ENCODE data around the gene CACNA1F.

CACNA1F gene

GRCh38 chrX:49243166-49243565, 10.0 kb upstream of the CACNA1F start:
- Histone ChIP-seq H3K27ac (ENCODE audit: low read length, poor library complexity, severe bottlenecking) (no peak overlapping the region), H3K4ac (ENCODE audit: low read depth in 1 of 2, low read length in 2 of 2) (no peak overlapping the region), H2BK5ac (ENCODE audit: low read depth, low read length, poor library complexity, severe bottlenecking) (no peak overlapping the region), H3K36me3 (ENCODE audit: control insufficient read depth in 1 of 2, insufficient read depth in 2 of 2, low read depth in 1 of 2, low read length in 2 of 2) (peaks cover 3 to 37% of the 10 kb centered on the region in 2 experiments), H2AK5ac (ENCODE audit: low read length, severe bottlenecking) (no peak overlapping the region), H3K23ac (ENCODE audit: low read length in 2 of 2) (no peak overlapping the region), H3K27me3 (ENCODE audit: control insufficient read depth in 1 of 2, insufficient read depth in 1 of 2, low read length in 2 of 2) (peaks cover 0 to 9% of the 10 kb centered on the region in 2 experiments), H3K4me2 (ENCODE audit: low read length, poor library complexity, severe bottlenecking) (no peak overlapping the region), H2BK15ac (ENCODE audit: low read depth, poor library complexity, severe bottlenecking) (no peak overlapping the region), H3K79me1 (replicated peaks; ENCODE audit: low read length, poor library complexity, severe bottlenecking) (no peaks in the 10 kb centered on the region), H2BK120ac (ENCODE audit: low read depth, low read length) (no peak overlapping the region), H2AFZ (ENCODE audit: low read depth, low read length) (no peak overlapping the region), H3K4me3 (ENCODE audit: insufficient read depth in 1 of 2, low read depth in 1 of 2, low read length in 2 of 2) (no peak overlapping the region), H4K91ac (ENCODE audit: low read length) (no peak overlapping the region), H3K14ac (ENCODE audit: low read length in 2 of 2) (no peak overlapping the region), H2BK12ac (ENCODE audit: low read length in 2 of 2) (no peak overlapping the region), H3K9me3 (ENCODE audit: control insufficient read depth, low read length) (no peaks in the 10 kb centered on the region), H3K9ac (ENCODE audit: low read length) (no peak overlapping the region), H3K4me1 (ENCODE audit: control insufficient read depth, insufficient read depth, low read depth, low read length) (no peaks in the 10 kb centered on the region), H4K8ac (ENCODE audit: low read length) (no peak overlapping the region), H3K18ac (ENCODE audit: low read depth in 1 of 2, low read length in 2 of 2) (no peak overlapping the region)
- 98% methylated on average over 7 of the region's 12 CpGs for WGBS
- DNase-seq: no peak

DNA sequence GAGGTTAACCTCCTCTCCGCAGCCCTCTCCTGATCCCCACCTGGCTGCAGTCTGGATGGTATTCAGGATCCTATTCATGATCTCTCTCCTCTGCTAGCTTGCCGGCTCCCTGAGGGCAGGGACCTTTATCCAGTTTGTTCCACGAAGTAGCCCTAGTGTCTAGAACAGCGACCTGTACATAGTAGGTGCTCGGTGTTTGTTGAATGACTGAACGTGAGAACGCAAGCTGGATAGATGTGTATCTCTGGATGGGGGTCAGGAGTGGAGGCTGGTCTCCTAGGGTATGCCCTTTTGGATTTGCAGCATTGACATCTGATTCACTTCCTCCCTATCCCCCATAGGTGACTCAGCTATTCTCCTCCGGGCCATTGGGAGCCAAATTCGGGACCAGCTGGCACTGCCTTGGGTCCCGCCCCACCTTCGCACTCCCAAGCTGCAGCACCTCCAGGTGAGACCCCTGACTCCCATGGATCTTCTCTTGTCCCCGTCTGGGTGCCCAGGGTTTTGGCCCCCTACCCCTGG, 9.5 kb upstream of the CACNA1F start:
- no peaks in the 10 kb centered on the region for H3K79me1 ChIP-seq (replicated peaks; ENCODE audit: low read length, poor library complexity, severe bottlenecking)
- no peak overlapping the region for H3K14ac ChIP-seq (ENCODE audit: low read length in 2 of 2)
- no peak overlapping the region for H2AFZ ChIP-seq (ENCODE audit: low read depth, low read length)
- WGBS: 71% methylated on average over 7 of the region's 12 CpGs
- peaks cover 0 to 9% of the 10 kb centered on the region in 2 experiments for H3K27me3 ChIP-seq (ENCODE audit: control insufficient read depth in 1 of 2, insufficient read depth in 1 of 2, low read length in 2 of 2)
- no peak overlapping the region for H3K4me3 ChIP-seq (ENCODE audit: insufficient read depth in 1 of 2, low read depth in 1 of 2, low read length in 2 of 2)
- H3K4ac ChIP-seq (ENCODE audit: low read depth in 1 of 2, low read length in 2 of 2): no peak overlapping the region
- H3K4me1 ChIP-seq (ENCODE audit: control insufficient read depth, insufficient read depth, low read depth, low read length): no peaks in the 10 kb centered on the region
- H3K9me3 ChIP-seq (ENCODE audit: control insufficient read depth, low read length): no peaks in the 10 kb centered on the region
- H3K36me3 ChIP-seq (ENCODE audit: control insufficient read depth in 1 of 2, insufficient read depth in 2 of 2, low read depth in 1 of 2, low read length in 2 of 2): peaks cover 3 to 32% of the 10 kb centered on the region in 2 experiments
- DNase-seq: no peak
- H4K8ac ChIP-seq (ENCODE audit: low read length): no peak overlapping the region
- no peak overlapping the region for H3K9ac ChIP-seq (ENCODE audit: low read length)
- no peak overlapping the region for H2AK5ac ChIP-seq (ENCODE audit: low read length, severe bottlenecking)
- no peak overlapping the region for H3K27ac ChIP-seq (ENCODE audit: low read length, poor library complexity, severe bottlenecking)
- no peak overlapping the region for H3K23ac ChIP-seq (ENCODE audit: low read length in 2 of 2)
- H2BK15ac ChIP-seq (ENCODE audit: low read depth, poor library complexity, severe bottlenecking): no peak overlapping the region
- H2BK5ac ChIP-seq (ENCODE audit: low read depth, low read length, poor library complexity, severe bottlenecking): no peak overlapping the region
- no peak overlapping the region for H3K18ac ChIP-seq (ENCODE audit: low read depth in 1 of 2, low read length in 2 of 2)
- H2BK120ac ChIP-seq (ENCODE audit: low read depth, low read length): no peak overlapping the region
- no peak overlapping the region for H2BK12ac ChIP-seq (ENCODE audit: low read length in 2 of 2)
- H4K91ac ChIP-seq (ENCODE audit: low read length): no peak overlapping the region
- H3K4me2 ChIP-seq (ENCODE audit: low read length, poor library complexity, severe bottlenecking): no peak overlapping the region

DNA sequence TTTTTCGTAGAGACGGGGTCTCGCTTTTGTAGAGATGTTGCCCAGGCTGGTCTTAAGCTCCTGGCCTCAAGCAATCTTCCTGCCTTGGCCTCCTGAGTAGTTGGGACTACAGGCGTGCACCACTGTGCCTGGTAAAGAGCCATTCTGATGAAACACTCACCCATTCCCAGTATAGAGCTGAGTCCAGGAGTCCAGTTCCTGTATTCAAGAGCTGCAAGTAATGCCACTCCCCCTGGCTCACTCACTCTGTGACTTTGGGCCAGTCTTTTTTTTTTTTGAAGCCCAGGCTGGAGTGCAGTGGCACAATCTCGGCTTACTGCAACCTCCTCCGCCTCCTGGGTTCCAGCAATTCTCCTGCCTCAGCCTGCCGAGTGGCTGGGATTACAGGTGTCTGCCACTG, 5.6 kb upstream of the CACNA1F start:
- Histone ChIP-seq H3K18ac (ENCODE audit: low read depth in 1 of 2, low read length in 2 of 2) (no peak overlapping the region), H3K23ac (ENCODE audit: low read length in 2 of 2) (no peak overlapping the region), H2BK120ac (ENCODE audit: low read depth, low read length) (no peak overlapping the region), H2BK15ac (ENCODE audit: low read depth, poor library complexity, severe bottlenecking) (no peak overlapping the region), H3K36me3 (ENCODE audit: control insufficient read depth in 1 of 2, insufficient read depth in 2 of 2, low read depth in 1 of 2, low read length in 2 of 2) (peaks cover 0 to 17% of the 10 kb centered on the region in 2 experiments), H4K91ac (ENCODE audit: low read length) (no peak overlapping the region), H3K9me3 (ENCODE audit: control insufficient read depth, low read length) (no peaks in the 10 kb centered on the region), H3K4me3 (ENCODE audit: insufficient read depth in 1 of 2, low read depth in 1 of 2, low read length in 2 of 2) (no peak overlapping the region), H3K14ac (ENCODE audit: low read length in 2 of 2) (no peak overlapping the region), H2AK5ac (ENCODE audit: low read length, severe bottlenecking) (no peak overlapping the region), H3K9ac (ENCODE audit: low read length) (no peak overlapping the region), H2AFZ (ENCODE audit: low read depth, low read length) (no peak overlapping the region), H3K27me3 (ENCODE audit: control insufficient read depth in 1 of 2, insufficient read depth in 1 of 2, low read length in 2 of 2) (peaks cover 0 to 7% of the 10 kb centered on the region in 2 experiments), H2BK12ac (ENCODE audit: low read length in 2 of 2) (no peak overlapping the region), H3K4ac (ENCODE audit: low read depth in 1 of 2, low read length in 2 of 2) (no peak overlapping the region), H4K8ac (ENCODE audit: low read length) (no peak overlapping the region), H3K4me2 (ENCODE audit: low read length, poor library complexity, severe bottlenecking) (no peak overlapping the region), H3K27ac (ENCODE audit: low read length, poor library complexity, severe bottlenecking) (no peak overlapping the region), H2BK5ac (ENCODE audit: low read depth, low read length, poor library complexity, severe bottlenecking) (no peak overlapping the region), H3K4me1 (ENCODE audit: control insufficient read depth, insufficient read depth, low read depth, low read length) (no peaks in the 10 kb centered on the region), H3K79me1 (replicated peaks; ENCODE audit: low read length, poor library complexity, severe bottlenecking) (peaks cover 3% of the 10 kb centered on the region)
- DNase-seq: no peak
- 95% methylated on average over 7 of the region's 7 CpGs for WGBS

DNA sequence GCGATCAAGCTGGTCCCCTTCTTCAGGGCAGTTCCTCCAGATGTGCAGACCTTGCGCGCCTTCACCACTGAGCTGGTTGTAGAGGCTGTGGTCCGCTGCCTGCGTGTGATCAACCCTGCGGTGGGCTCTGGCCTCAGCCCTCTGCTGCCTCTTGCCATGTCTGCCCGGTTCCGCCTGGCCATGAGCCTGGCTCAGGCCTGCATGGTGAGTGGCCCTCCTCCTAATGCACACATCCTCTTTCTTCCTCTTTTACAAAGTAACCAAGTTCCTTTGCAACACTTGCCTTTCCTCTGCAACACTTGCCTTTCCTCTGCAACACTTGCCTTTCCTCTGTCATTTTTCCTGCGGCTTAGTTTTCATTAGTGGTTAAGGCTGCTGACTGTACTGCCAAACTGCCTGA, 3.9 kb upstream of the CACNA1F start:
- WGBS: 98% methylated on average over 9 of the region's 9 CpGs
- Histone ChIP-seq H3K18ac (ENCODE audit: low read depth in 1 of 2, low read length in 2 of 2) (no peak overlapping the region), H3K79me1 (replicated peaks; ENCODE audit: low read length, poor library complexity, severe bottlenecking) (peaks cover 3% of the 10 kb centered on the region), H3K23ac (ENCODE audit: low read length in 2 of 2) (no peak overlapping the region), H4K91ac (ENCODE audit: low read length) (no peak overlapping the region), H2BK15ac (ENCODE audit: low read depth, poor library complexity, severe bottlenecking) (no peak overlapping the region), H3K27ac (ENCODE audit: low read length, poor library complexity, severe bottlenecking) (no peak overlapping the region), H2BK5ac (ENCODE audit: low read depth, low read length, poor library complexity, severe bottlenecking) (no peak overlapping the region), H3K27me3 (ENCODE audit: control insufficient read depth in 1 of 2, insufficient read depth in 1 of 2, low read length in 2 of 2) (peaks cover 0 to 4% of the 10 kb centered on the region in 2 experiments), H2AFZ (ENCODE audit: low read depth, low read length) (no peak overlapping the region), H3K4me2 (ENCODE audit: low read length, poor library complexity, severe bottlenecking) (no peak overlapping the region), H3K9ac (ENCODE audit: low read length) (no peak overlapping the region), H3K9me3 (ENCODE audit: control insufficient read depth, low read length) (no peaks in the 10 kb centered on the region), H2BK120ac (ENCODE audit: low read depth, low read length) (no peak overlapping the region), H3K14ac (ENCODE audit: low read length in 2 of 2) (no peak overlapping the region), H3K4me1 (ENCODE audit: control insufficient read depth, insufficient read depth, low read depth, low read length) (no peaks in the 10 kb centered on the region), H3K36me3 (ENCODE audit: control insufficient read depth in 1 of 2, insufficient read depth in 2 of 2, low read depth in 1 of 2, low read length in 2 of 2) (peaks cover 0 to 3% of the 10 kb centered on the region in 2 experiments), H4K8ac (ENCODE audit: low read length) (no peak overlapping the region), H2BK12ac (ENCODE audit: low read length in 2 of 2) (no peak overlapping the region), H3K4ac (ENCODE audit: low read depth in 1 of 2, low read length in 2 of 2) (no peak overlapping the region), H3K4me3 (ENCODE audit: insufficient read depth in 1 of 2, low read depth in 1 of 2, low read length in 2 of 2) (no peak overlapping the region), H2AK5ac (ENCODE audit: low read length, severe bottlenecking) (no peak overlapping the region)
- no peak for DNase-seq
